GM21423 (cell line): ENCODE data around the gene CHST11.
"Not testable (repeated sequence)": the region's sequence is repeated elsewhere in the genome, so short reads cannot be mapped to it uniquely, and the experiment has no call there.

Source experiments
- ATAC-seq: cut with Tn5 transposase; IDR thresholded peaks from one replicate; pipeline ENCODE4 v1.9.1; 2021; ENCODE audit warnings: mild to moderate bottlenecking, moderate library complexity; ENCODE audit not compliant: unreplicated experiment

CHST11 gene

DNA sequence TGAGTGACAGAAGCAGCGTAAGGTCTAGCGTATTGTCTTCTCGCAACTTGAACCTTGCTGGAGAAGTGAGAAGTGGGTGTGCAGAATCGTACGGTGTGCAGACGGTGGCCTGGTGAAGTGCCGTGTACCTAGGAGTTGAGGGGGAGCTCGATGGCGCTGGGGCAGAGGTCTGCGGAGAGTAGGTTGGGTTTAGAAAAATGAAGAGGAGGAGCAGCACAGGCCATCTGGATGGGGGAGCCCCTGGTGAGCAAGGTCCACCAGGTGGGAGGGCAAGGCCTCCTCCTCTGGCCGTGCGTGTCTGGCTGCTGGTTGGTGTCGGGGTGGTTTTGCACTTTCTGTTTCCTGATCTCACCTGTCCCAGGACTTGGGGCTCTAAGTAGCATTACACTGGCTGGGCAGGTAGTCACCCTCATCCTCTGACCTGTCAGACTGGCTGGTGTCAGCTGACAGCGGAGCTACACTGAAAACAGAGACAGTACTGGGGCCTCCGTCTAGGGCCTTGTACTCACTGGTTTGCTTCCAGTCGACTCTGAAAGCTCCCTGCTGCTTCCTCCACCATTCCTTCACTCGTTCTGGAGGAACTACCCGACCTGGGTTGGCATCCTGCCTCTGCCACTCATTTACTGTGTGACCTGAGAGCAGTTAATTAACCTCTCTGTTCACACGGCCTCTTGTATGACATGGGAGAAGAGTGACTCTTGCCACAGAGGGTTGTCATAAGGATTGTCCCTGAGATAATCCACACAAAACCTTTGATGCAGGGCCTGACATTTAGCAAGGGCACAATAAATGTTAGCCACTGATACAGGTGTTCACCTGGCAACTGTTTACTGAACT, 273.1 kb downstream of the CHST11 start:
- no peak for ATAC-seq

DNA sequence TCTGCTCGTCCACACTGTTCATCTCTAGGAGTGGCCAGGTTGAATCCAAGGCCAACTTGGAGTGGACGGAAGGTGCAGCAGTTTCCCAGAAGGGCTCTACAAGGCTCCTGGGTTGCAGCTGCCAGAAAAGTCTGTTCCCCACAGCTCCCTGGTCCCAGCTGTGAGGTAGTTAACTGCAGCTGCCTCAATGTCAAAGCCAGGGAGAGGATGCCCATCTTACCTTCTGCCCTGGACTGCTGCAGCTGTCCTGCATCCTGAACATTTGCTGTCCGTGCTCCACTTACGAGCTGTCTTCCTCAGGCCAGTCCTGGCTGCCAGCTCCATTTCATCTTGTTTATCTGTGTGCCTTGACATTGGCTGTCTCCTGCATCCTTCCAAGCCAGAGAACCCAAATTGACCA, 274.0 kb downstream of the CHST11 start:
- no peak for ATAC-seq

DNA sequence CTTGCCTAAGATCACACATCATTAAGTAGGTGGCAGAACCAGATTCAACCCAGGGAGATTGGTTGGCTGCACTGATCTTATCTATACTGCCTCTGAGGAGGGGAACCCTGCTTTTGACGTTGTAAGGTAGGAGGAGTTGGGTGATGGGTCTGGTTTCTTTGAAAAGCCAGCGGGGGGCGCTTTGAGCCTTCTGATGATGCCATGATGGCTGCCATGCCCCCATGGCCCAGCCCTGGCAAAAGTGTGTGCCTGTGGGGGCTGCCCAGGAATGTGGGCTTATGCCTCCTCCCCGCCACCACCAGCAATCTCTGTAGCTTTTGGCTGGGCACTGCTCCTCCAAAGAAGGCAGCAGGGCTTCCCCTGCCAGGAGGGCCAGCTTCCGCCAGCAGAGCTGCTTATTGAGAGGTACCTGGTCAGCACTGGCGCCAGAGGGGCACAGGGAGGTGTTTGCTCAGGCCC, 277.0 kb downstream of the CHST11 start:
- ATAC-seq, result no peak

DNA sequence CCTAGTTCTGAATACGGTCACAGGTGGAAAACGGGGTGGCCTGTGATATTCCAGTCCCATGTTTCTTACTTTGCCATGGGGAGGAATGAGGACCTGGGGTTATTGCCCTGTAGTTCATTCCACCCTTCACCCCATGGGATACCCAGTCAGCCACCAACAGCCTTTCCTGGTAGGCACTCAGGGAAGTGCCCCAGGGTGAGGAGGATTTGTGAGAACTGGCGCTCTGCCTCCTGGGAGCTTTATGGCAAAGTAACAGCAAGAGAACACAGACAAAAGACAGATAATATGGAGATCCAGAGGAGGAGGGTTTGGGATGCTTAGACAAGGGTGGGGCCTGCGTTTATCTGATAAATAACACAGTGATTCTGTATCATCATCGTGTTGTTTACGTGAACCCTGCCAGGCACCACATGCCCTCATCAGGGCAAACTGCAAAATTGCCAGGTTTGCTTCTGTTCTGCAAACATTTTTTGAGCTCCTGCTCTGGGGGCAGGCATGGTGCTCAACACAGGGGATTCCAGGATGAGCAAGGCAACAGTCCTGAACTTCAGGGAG, 277.9 kb downstream of the CHST11 start:
- no peak for ATAC-seq

DNA sequence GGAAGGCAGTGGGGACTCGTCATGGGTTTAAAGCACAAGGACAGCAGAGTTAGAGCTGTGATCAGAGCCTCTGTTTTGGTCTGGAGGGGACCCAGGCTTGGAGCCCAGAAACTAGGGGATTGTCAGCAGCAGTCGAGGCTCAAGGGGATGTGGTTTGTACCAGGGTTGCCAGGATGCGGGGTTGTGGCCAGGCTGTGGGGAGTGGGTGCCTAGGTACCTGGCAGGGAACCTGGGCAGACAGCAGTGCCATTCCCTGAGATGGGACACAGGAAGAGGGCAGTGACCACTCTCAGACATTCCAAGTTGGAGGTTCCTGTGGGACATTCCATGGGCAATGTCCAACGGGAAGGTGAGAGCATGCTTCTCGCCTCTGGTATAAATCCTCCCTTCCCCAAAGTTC, 279.1 kb downstream of the CHST11 start:
- no peak for ATAC-seq

DNA sequence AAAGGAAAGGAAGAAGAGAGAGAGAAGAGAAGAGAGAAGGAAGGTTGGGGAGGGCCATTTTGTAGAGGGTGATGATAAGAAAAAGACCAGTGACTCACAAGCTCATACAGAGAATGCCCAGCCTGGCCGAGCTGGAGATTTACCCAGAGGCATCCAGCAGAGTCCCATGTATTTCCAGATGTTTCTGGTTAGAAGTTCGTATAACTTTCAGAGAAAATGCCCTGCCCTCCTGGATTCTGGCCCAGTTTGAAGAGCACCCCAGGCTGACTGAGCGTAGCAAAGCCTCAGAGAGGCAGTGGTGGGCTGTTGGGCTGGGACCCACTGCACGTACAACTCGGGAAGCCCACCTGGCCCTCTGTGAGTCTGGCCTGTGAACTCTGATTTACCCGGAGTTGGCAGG, 279.6 kb downstream of the CHST11 start:
- ATAC-seq, result no peak

DNA sequence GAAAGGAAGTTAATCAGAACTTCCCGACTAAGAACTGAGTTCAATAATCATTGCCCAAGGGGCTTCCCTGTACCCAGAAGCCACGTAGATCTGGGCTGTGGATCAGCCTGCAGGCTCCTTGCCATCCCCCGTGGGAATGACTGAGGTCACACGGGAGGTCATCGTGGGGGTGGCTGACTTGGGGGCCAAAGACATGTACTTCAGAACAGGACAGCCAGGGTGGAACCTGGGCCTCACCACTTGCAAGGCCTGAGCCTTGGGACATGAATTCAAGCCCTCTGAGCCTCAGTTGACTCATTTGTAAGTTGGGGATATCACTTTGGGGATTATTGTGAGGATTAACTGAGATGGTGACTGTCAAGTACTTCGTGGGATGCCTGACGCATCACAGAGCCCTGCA, 280.4 kb downstream of the CHST11 start:
- no peak for ATAC-seq

DNA sequence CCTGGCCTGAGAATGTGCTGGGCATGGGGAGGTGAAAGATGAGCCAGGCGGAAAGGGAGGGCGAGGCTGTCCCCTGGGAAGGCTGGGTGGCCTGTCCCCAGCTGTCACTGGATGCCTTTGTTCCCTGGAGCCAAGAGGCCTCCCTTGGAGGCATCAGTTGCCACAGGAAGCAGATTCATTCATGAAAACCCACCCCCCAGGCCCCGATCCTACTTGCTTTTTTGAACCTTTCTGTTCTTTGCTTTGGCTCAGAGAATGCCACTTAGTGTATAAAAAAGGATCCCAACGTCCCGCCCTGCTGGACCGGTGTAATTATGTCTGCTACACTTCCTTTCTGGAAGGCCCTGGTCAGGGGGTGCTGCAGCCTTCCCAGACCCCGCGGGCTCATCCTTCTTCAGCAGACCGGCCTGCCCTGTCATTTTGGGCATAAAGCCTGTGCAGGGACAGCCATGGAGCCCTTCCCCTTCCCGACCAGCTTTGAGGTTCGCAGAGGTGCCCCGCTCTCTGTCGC, 281.1 kb downstream of the CHST11 start:
- no peak for ATAC-seq

DNA sequence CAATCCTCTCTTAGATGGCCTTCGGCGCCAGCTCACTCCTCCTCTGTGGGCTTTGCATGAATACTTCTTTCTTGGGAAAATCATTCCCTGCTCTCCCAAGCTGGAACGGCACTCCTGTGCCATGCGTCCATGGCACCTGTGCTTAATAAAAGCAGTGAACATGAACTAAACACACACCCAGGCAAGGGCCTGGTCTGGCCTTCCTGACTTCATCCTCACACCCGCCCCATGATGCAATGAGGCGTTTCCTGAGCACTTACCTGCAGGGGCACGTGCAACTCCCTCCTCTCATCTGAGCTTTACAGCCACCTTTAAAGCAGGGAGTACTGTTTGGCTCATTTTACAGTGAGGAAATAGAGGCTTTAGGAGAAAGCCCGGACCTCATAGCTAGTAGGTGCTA, 281.6 kb downstream of the CHST11 start:
- no peak for ATAC-seq

DNA sequence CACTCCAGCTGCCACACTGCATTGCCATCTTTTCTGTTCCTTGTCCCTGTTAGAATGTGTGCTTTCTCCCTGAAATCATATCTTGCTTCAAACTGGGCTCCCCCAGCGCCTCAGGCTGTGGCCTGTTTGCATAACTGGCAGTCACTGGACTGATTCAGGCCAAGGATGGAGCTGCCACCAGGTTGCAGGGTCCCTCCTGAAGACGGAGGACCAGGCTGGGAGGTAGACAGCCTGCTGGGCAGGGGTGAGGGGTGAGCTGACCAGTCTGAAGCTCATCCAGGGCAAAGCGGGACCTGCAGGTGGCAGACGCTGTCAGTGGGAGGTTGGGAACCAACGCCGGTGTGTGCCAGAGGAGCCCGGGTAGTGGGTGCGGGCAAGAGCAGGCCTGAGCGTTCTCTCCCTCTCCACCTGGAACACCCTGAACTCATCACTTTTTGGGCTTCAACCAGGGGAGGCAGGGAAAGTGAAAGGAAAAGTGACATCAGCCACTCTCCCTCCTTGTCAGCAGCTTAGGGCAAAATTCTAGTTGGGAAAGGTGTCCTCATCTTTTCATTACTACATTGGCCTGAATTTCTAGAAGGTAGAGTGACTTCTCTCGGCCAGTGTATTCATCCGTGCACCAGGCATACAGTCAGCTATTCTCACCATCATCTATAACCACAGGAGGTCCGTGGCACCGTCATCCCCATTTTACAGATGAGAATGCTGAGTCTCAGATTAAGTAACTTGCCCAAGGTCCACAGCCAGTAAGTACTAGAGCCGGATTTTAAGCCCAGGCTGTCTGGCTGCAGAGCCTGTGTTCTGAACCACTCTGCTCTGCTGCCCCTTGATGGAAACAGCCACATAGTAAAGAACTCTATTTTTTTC, 282.3 kb downstream of the CHST11 start:
- no peak for ATAC-seq

DNA sequence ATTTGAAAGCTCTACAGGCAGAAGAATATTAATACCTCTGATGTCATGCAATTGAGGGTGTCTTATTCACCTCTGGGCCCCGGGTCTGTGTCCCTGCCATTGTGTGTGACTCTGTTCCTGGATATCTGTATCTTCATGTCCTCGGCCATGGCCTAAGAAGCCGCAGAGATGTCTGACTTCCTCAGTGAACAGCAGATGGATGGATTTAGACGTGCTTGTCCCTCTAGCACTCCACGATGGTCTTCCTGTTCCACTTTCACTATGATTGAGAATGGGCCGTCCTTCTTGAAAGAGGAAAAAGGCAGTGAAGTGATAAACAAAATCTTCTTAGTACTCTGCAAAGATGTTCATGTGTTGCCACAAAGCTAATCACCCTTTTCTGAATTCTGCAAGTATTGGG, 283.9 kb downstream of the CHST11 start:
- peak; percentile 65 for ATAC-seq

DNA sequence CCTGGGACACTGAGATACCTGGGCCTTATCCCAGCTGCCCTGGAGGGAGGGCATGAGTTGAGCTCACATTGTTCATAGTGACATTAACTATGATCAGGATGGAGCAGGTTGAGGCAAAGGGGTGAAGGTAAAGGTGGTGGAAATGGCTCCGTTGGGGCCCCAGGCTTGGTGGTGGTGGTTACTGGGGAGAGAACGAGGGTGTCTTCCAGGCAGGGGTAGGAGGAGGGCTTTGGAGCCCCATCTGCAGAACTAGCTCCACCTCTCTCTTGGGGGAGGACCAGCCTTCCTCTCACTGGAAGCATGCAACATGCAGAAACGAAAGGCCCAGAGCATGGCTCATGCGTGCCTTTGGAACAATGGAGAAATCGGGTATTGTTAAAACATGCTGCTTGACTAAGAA, 284.3 kb downstream of the CHST11 start:
- peak; percentile 19 for ATAC-seq

DNA sequence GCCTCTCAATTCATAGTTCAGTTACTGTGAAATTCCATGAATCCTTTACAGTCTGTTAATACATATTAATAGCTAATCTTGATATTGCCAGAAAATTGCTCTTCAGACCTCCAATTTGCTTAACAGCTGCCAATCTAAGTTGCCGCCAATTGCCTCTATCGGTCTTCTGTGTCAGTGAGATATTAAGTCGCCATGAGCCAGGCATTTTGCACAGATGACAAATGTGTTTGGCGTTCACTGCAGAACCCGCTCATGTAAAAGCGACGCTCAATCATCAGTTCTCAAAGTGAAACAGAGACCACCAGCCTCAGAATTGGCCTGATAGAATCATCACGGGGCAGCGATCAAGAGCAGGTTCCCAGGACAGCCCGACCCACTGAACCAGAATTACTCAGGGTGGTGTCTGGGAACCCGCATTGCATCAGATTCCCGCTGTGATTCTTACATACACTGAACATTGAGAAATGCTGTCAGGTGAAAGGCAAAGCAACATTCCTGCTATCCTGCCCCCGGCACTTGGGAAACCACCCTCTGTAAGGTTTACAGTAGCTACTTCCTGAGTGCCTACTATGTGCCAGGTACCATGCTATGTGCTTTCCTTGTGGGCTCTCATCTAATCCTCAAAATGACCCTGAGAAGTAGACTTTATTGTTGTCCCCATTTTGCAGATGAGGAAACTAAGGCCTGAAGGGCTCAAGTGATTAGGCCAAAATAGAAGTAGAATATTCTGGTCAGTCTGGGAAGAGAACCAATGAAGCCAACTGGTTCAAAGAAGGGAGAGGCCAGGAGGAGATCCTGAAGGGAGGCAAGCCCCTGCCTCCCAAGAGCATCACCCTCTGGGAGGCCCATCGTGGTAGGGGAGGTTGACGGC, 285.0 kb downstream of the CHST11 start:
- ATAC-seq, result no peak

DNA sequence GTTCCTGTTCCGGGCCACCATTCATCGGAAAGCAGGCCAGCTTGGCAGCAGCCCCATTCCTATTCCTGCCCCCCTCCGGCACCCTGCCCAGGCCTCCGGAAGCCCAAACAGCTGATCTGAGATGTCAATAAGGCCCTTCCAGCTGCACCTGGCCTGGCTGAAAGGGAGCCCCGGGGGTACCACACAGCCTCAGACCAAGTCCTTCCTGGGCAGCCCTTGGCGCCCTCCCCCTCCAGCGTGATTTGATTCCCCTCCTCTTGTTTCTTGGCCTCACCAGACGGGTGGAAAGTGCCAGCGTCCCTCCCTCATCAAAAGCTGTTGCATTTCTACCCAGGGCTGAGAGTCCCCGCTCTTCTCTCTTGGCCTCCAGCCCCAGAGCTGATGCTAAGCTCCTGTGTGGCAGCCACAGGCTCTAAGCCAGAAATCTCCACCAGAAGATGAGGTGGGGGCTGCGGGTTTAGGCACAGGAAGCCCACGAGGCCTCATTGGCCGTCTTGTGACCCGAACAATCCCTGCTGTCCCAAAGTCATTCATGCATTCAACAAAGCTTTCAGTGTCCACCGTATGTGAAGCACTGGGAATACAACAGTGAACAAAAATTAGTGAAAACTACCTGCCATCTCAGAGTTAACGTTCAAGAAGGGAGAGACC, 285.9 kb downstream of the CHST11 start:
- ATAC-seq, result no peak

DNA sequence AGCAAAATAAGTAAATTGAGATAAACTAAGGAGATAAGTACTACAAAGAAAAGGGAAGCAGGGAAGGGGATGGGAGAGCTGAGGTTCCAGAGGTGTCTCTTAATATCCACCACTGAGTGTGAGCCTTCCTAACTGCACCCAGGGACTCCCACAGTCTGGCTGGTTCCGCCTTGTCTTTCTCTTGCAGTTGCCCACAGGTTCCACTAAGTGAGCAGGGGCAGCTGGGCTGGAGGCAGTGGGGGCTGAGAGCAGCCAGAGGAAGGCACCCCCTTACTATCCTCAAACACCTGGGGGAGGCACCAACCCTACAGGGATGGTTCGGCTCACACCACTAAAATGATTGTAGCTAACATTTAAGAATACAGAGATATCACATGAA, 286.4 kb downstream of the CHST11 start:
- no peak for ATAC-seq

DNA sequence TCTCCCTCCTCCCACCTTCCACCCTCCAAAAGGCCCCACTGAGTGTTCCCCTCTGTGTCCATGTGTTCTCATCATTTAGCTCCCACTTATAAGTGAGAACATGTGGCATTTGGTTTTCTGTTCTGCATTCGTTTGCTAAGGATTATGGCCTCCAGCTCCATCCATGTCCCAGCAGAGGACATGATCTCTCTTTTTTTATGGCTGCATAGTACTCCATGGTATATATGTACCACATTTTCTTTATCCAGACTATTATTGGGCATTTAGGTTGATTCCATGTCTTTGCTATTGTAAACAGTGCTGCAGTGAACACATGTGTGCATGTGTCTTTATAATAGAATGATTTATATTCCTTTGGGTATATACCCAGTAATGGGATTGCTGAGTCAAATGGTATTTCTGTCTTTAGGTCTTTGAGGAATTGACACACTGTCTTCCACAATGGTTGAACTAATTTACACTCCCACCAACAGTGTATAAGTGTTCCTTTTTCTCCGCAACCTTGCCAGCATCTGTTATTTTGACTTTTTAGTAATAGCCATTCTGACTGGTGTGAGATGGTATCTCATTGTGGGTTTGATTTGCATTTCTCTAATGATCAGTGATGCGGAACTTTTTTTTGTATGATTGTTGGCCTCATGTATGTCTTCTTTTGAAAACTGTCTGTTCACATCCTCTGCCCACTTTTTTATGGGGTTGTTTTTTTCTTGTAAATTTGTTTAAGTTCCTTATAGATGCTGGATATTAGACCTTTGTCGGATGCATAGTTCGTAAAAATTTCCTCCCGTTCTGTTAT, 287.2 kb downstream of the CHST11 start:
- not testable (repeated sequence) for ATAC-seq

DNA sequence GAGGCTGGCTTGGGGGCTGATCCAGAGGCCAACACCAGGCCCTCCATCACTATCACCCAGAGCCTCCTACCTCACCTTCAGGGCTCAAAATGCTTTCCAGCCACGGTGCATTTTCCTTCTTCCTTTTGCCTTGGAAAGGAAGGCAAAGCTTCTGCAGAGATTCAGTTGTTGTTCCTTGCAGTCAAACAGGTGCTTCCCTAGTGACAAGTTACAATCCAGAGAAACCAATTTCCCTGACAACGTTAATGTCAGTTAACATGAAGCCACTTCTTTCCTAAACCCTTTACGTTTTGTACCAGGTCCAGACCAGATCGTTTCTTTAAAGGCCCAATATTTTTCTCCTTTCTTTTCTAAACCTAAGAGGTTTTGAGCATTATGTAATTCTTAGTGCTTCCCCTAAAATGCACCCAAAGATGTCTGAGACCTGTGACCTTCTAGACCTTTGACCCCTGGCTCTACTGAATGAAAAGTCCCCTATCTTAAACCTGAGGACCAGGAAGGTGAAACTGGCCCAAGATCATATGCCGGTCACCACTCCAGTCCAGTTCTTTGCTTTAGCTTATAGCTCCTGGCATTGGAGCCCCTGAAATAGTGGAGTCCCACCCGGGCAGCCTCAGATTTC, 289.8 kb downstream of the CHST11 start:
- ATAC-seq, result no peak

DNA sequence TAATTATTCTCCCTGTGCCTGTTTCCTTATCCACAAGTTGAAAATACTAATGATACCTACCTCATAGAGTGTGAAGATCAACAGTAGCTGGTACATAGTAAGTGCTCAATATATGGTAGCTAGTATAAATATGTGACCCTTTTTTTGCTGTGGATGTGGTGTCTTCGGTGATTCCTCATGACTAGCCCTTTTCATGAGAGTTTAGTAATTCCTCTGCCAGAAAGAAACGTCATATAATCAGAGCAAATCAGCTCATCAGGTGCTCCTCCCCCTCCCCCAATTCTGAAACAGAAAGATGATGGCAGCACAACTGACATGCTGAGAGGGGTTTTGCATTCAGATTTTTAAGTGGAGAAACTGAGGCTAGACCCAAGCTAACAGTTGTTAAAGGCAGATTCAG, 290.6 kb downstream of the CHST11 start:
- ATAC-seq, result no peak

DNA sequence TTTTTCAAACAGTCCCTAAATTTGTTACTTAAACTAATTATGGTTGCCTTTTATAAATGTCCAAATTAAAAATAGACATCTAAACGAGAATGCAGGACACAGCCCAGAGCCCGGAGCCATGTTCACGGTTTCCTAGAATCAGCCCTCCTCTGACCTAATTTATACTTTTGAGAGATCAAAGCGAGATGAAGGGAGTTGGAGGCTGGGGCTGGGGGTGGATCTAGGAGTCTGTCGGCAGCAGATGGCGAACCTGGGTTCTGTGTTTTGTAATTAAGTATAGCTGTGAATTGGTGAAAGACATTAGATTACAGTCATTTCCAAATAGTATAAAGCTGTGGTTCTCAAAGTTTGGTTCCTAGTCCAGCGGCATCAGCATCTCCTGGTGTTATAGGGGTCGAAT, 291.2 kb downstream of the CHST11 start:
- no peak for ATAC-seq
